Vagina (tissue), 2 donors: ENCODE measurements around the gene KCNQ2. TPM values are rescaled to one million over a fixed set of nuclear protein-coding genes. Genes with fewer than 3 reads are reported as not detected.

ENCODE experiments used
- DNase-seq, 2 donors: peaks; one replicate each; pipeline ENCODE4 v3.0.0-alpha.2; 2017; ENCODE audit errors: extremely low spot score in 2 of 2
- H3K27ac ChIP-seq: fragments of 200-600 bp; sonication (generic); one replicate; pipeline ENCODE4 v1.5.1; 2019
- H3K27me3 ChIP-seq: fragments of 200-600 bp; sonication (generic); one replicate; pipeline ENCODE4 v1.5.1; 2019
- H3K36me3 ChIP-seq, 2 donors: fragments of 200-600 bp; sonication (generic); one replicate each; pipeline ENCODE4 v1.5.1; 2017 to 2019
- H3K4me1 ChIP-seq: fragments of 200-600 bp; sonication (generic); one replicate; pipeline ENCODE4 v1.5.1; 2019
- H3K4me3 ChIP-seq, 2 donors: fragments of 200-600 bp; sonication (generic); 1 replicate in 1 of 2; 2 replicates in 1 of 2; pipeline ENCODE4 v1.5.1; 2016 to 2019
- H3K9me3 ChIP-seq: fragments of 200-600 bp; sonication (generic); one replicate; pipeline ENCODE4 v1.5.1; 2019
- POLR2A ChIP-seq, 2 donors: fragments of 450-650 bp; IDR thresholded peaks; one replicate each; pipeline ENCODE4 v1.6.1; 2017; ENCODE audit warnings: antibody characterized with exemption in 2 of 2, mild to moderate bottlenecking in 2 of 2, moderate library complexity in 2 of 2
- POLR2AphosphoS5 ChIP-seq, 2 donors: sonication (generic); formaldehyde crosslinking; IDR thresholded peaks; one replicate each; pipeline ENCODE4 v1.9.0; 2017; ENCODE audit warnings: antibody characterized with exemption in 2 of 2, mild to moderate bottlenecking in 2 of 2, low read depth in 1 of 2; ENCODE audit not compliant: insufficient read depth in 1 of 2
- intact Hi-C: fragments of 100-400 bp; cut with DNase I; formaldehyde crosslinking; loops from one replicate; pipeline ENCODE4 v1.15.1; 2023
- total RNA-seq: library from RNA; depleted of rRNA; stranded (reverse); fragments of >200 nt; gene quantifications from one replicate; pipeline ENCODE4 v1.2.3, GENCODE V29; 2016
- TF ChIP-seq, protein P1 (sequence below), 3 experiments: fragments of 450-650 bp in 2 of 3; fragments of 200-600 bp in 1 of 3; sonication (generic) in 1 of 3; IDR thresholded peaks; one replicate each; pipeline ENCODE4 v1.5.1; 2017 to 2019; ENCODE audit warnings: antibody characterized with exemption in 3 of 3, mild to moderate bottlenecking in 2 of 3, moderate library complexity in 2 of 3

KCNQ2 gene
- total RNA-seq, 1 donor from 2014 or later: 1.2 TPM

DNA sequence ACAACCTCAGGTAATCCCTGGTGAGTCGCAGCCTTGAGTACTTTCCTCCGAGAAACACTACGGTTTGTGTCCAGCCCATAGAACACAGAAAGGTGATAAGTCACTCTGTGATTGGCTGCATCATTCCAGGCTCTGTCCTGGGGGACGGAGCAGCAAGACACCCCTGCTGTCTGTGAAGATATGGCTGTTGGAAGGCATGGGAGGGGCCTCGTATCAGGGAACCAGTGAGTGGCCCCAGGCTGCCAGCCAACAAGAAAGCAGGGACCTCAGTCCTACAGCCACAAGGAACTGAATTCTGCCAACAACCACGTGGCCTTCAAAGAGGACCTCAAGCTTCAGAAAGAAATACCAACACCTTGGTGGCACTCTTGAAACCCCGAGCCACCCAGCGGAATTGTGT lies 32.8 kb upstream of the KCNQ2 start:
- Histone ChIP-seq H3K4me3 (no peak overlapping the region), H3K27ac (no peak overlapping the region), H3K27me3 (peaks cover 5% of the 10 kb centered on the region), H3K4me1 (no peaks in the 10 kb centered on the region), H3K36me3 (no peaks in the 10 kb centered on the region), H3K9me3 (no peaks in the 10 kb centered on the region)
- TF ChIP-seq, protein P1, sequence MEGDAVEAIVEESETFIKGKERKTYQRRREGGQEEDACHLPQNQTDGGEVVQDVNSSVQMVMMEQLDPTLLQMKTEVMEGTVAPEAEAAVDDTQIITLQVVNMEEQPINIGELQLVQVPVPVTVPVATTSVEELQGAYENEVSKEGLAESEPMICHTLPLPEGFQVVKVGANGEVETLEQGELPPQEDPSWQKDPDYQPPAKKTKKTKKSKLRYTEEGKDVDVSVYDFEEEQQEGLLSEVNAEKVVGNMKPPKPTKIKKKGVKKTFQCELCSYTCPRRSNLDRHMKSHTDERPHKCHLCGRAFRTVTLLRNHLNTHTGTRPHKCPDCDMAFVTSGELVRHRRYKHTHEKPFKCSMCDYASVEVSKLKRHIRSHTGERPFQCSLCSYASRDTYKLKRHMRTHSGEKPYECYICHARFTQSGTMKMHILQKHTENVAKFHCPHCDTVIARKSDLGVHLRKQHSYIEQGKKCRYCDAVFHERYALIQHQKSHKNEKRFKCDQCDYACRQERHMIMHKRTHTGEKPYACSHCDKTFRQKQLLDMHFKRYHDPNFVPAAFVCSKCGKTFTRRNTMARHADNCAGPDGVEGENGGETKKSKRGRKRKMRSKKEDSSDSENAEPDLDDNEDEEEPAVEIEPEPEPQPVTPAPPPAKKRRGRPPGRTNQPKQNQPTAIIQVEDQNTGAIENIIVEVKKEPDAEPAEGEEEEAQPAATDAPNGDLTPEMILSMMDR (IDR thresholded peaks at IDR 0.05): no peak
- TF ChIP-seq POLR2A (IDR thresholded peaks at IDR 0.05): no peak
- no peak for TF ChIP-seq POLR2AphosphoS5 (IDR thresholded peaks at IDR 0.05; ENCODE audit: insufficient read depth in 1 of 2, low read depth in 1 of 2)
- DNase-seq: no peak
- intact Hi-C loops: no loop called here

DNA sequence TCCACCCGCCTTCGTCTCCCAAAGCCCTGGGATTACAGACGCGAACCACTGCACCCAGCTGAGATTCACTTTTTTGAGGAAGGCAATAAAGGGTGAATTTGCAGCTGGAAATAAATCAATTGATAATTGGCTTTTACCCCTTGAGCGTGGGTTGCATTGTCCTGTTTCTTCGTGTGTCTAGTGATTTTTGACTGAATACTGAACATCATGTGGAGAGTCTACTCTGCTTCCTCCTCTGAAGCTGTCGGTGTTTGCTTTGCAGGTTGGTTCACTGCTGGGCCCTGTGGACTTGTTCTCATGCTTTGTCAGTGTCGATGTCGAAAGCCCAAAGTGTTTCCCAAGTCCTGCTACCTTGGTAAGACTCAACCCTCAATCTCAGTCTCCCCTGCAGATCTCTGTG lies 32.2 kb upstream of the KCNQ2 start:
- TF ChIP-seq, protein P1 (IDR thresholded peaks at IDR 0.05): no peak
- TF ChIP-seq POLR2A (IDR thresholded peaks at IDR 0.05) (no peak), POLR2AphosphoS5 (IDR thresholded peaks at IDR 0.05; ENCODE audit: insufficient read depth in 1 of 2, low read depth in 1 of 2) (no peak)
- peaks cover 11% of the 10 kb centered on the region for H3K27me3 ChIP-seq
- intact Hi-C loops: no loop called here

DNA sequence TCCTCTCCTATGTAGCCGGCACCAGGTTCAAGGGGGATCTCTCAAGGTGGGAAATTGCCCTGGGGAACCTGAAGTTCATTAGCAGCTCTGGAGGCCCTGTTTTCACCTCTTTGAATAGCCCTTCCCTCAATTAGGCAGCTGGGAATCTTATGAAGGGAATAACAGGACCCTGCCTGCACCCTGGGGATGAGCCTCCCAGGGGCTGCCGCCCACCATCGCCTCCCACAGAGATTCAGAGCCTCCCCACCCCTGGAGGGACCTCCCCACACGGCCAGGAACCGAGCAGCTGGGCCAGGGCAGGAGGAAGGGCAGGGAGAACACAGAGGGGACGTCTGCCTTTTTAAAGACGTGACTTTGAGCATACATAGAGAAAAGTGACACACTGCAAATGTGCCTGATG lies 31.1 kb upstream of the KCNQ2 start:
- H3K4me3 ChIP-seq: no peak overlapping the region
- no peak overlapping the region for H3K27ac ChIP-seq
- DNase-seq: no peak
- peaks cover 10% of the 10 kb centered on the region for H3K4me1 ChIP-seq
- H3K36me3 ChIP-seq: no peaks in the 10 kb centered on the region
- no peaks in the 10 kb centered on the region for H3K9me3 ChIP-seq
- no peak for TF ChIP-seq POLR2AphosphoS5 (IDR thresholded peaks at IDR 0.05; ENCODE audit: insufficient read depth in 1 of 2, low read depth in 1 of 2)
- TF ChIP-seq POLR2A (IDR thresholded peaks at IDR 0.05): no peak
- TF ChIP-seq, protein P1 (IDR thresholded peaks at IDR 0.05): no peak
- H3K27me3 ChIP-seq: peaks cover 12% of the 10 kb centered on the region
- intact Hi-C loops: no loop called here

More for the DNA sequence above, 32.2 kb upstream of the KCNQ2 start:
- Histone ChIP-seq H3K9me3 (no peaks in the 10 kb centered on the region), H3K27ac (no peak overlapping the region), H3K36me3 (no peaks in the 10 kb centered on the region), H3K4me1 (peaks cover 3% of the 10 kb centered on the region), H3K4me3 (no peak overlapping the region)
- no peak for DNase-seq

DNA sequence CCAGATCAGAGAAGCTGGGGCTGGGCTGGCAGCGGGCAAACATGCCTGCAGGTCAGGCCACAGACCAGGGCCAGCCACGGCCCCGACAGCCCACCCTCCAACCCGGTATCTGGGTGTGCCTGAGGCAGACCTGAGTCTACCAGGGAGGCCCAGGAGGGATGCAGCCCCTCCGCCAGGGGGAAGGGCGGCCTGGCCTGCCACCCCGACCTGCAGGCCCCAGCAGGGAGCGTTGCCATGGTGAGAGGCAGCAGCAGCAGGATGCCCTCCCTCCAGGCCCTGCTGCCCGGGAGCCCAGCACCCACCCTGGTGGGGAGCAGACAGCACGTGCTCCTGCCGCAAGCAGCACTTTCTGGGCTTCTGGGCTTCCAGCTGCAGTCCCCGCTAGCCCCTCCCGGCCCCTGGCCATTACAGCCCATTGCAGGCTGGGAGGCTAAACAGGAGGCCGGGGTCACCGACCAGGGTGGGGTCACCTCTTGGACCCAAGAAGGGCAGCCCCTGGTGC lies 30.3 kb upstream of the KCNQ2 start:
- Histone ChIP-seq H3K27ac (no peak overlapping the region), H3K36me3 (no peaks in the 10 kb centered on the region), H3K4me3 (no peak overlapping the region), H3K4me1 (peaks cover 18% of the 10 kb centered on the region), H3K27me3 (peaks cover 20% of the 10 kb centered on the region), H3K9me3 (no peaks in the 10 kb centered on the region)
- intact Hi-C loops: no loop called here
- no peak for TF ChIP-seq POLR2A (IDR thresholded peaks at IDR 0.05)
- no peak for TF ChIP-seq POLR2AphosphoS5 (IDR thresholded peaks at IDR 0.05; ENCODE audit: insufficient read depth in 1 of 2, low read depth in 1 of 2)
- TF ChIP-seq, protein P1 (IDR thresholded peaks at IDR 0.05): no peak
- DNase-seq: no peak

DNA sequence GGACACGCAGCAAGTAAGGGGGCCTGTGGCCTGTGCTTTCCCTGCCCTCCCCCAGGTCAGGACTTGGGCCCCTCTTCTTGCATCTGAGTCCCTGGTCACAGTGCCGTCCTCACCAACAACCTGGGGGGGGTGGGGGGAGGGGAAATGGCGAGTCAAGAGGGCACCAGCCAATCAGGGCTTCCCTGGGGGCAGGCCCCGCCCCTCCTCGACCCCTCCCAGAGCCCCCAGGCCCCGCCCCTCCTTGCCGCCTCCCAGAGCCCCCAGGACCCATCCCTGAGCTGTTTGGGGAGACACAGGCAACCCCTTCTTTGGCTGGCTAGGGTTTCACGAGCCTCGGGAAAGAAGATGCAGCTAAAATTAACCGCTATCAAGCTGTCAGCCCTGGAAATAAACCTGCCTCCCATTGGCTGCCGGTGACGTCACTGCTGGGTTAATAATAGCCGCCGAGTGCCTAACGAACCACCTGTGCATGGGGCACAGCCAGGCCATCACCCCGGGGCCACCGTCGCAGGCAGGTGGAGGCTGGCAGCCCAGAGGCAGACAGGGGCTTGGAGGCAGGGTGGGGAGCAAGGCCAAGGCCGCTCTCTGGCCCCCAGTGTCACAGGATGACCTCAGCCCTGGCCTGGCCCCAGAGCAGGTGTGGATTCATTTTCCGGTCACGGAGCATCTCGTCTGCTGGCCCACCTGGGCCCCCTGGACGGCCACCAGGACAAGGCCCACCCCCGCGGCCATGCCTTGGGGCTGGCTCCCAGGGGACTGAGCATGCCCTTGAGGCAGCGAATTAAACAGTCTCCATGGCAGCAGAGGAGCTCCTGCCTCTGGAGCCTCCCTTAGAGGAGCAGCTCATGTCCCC lies 29.6 kb upstream of the KCNQ2 start:
- Histone ChIP-seq H3K4me1 (peaks cover 18% of the 10 kb centered on the region), H3K36me3 (no peaks in the 10 kb centered on the region), H3K9me3 (no peaks in the 10 kb centered on the region), H3K4me3 (no peak overlapping the region), H3K27me3 (peaks cover 20% of the 10 kb centered on the region), H3K27ac (no peak overlapping the region)
- intact Hi-C loops: no loop called here
- TF ChIP-seq, protein P1 (IDR thresholded peaks at IDR 0.05): no peak
- TF ChIP-seq POLR2AphosphoS5 (IDR thresholded peaks at IDR 0.05; ENCODE audit: insufficient read depth in 1 of 2, low read depth in 1 of 2) (no peak), POLR2A (IDR thresholded peaks at IDR 0.05) (no peak)
- no peak for DNase-seq
